SKM-1 treated with dmso at 0.1 percent for 144 hours (cell line): ENCODE measurements around the gene BTG2.

Source experiments
- DNase-seq: peaks from one replicate; lab custom pipeline; 2025; ENCODE audit not compliant: unreplicated experiment; lab: John Stamatoyannopoulos, UW

Gene BTG2

GRCh38 chr1:203276408-203276807 lies 28.9 kb upstream of the BTG2 start:
- DNase-seq: no peak

GRCh38 chr1:203276916-203277545 lies 28.3 kb upstream of the BTG2 start:
- DNase-seq: no peak

DNA sequence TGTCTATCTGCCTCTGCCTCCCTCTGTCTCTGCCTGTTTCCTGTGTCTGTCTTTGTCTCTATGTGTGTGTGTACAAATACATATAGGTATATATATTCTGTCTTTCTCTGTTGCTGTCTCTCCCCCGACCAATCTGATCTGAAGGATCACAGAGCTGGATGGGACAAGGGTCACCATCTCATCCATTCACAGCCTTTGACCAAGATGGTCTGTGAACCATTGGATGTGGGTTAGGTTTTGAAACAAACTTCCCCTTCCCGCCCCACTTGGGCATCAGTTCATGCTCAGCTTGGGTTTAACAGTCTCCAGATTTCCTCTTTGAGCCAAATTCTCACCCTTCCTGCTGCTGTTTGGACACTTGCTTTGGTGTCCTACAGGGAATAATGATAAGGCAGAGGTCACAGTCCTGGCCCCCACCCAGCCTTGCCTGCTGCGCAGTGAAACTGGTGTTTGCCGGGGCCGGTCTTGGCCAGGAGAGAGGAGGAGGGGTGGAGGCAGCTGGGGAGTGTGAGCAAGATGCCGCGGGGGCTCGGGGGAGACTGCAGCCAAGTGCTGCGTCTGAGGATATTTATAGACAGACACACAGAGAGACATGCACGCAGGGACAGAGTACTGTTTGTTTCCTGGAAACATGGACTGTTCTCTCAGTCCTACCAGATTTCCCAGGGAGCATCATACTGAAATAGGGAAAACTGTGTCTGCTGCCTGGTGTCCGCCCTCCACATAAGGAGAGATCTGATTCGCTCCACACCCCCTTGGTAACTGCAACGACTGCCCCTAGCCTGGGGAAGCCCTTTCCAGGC lies 27.0 kb upstream of the BTG2 start:
- DNase-seq: peak; percentile 79

DNA sequence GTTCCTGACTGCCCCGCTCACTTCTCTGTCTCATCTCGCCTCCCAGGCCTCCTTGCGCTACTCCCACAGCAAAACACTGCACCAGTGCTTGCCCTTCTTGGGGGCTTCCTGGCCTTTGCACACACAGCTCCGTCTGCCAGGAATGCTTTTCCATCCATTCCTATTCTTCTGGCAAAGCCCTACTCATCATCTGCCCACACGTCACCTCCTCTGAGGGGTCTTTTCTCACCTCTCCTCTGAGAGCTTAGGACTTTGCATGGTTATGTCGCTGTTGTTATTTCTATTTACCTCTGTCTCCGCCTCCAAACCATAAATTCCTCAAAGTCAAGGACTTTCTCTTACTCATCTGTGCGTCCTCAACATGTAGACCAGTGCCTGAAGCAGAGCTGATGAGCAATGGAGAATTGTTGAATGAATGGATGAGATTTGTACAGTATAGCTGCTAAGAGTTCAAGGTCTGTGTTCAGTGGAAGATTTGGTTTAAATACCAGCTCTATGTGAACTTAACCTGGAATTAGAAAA lies 26.4 kb upstream of the BTG2 start:
- no peak for DNase-seq

DNA sequence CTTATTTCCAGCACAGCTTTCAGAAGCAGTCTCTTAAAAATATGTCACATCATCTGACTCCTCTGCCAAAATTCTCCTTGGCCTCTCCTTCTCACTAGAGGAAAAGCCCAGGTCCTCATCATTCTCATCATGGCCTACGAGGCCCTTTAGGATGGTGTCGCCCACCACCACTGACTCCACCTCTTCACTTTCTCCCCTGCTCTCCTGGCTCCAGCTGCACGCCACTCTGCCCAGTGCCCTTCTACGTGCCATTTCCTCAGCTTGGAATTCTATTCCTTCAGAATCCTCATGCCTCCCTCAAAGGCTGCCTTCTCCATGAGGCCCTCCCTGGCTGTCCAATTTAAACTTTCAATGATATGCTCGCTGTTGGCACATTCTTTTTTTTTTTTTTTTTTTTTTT lies 25.3 kb upstream of the BTG2 start:
- DNase-seq: no peak

DNA sequence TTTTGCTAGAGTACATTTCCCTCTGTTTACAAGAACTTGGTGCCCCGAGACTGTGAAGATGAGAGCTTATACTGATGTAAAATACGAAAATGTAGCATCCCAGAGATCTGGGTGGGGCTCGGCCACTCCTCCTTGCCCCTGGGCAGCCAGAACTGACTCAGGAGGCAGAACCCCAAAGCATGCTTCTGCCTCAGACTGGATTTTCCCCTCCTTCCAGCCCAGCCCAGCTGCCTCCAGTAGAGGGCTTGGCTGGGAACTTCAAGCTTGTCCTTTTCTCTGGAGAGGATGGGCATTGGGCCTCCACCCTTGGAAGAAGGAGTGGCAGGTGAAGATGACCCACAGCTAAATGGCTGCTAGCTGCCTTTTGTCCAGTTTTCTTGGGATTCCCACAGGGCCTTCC lies 24.3 kb upstream of the BTG2 start:
- DNase-seq: no peak

DNA sequence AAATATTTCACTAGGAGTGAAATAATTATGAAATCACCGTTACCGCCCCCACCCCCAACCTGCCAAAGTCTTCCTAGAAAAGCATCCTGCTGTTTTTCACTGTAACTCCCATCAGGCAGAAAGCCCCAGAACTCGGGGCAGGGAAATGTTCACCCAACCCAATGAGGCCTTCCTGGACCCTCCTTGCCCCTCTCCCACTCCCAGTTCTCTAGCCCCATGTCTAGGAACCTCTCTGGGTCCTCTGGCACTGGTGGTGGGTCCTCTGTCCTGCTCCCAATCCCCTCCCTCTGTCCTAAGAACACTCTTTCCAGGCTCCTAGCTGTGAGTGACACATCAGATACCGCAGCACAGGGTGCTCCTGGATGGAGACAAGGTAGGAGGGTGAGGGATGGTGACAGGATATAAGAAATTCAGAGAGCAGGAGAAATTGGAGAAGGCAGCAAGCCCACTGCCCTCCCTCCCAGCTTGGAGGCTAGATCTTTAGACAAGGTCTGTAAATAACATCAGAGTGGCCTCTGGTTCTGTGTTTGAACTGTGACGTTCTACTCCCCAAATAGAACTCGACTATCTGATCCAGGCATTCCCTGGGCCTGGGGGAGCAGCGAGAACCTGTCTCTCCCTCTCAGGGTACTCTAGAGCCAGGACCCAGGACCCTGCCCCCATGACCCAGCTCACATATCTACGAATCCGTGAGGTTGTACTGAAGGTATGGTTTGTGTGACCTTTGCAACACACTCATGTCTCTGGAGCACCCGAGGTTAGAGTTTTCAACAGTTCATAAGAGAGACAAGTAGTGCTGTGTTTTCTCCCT lies 23.3 kb upstream of the BTG2 start:
- no peak for DNase-seq

DNA sequence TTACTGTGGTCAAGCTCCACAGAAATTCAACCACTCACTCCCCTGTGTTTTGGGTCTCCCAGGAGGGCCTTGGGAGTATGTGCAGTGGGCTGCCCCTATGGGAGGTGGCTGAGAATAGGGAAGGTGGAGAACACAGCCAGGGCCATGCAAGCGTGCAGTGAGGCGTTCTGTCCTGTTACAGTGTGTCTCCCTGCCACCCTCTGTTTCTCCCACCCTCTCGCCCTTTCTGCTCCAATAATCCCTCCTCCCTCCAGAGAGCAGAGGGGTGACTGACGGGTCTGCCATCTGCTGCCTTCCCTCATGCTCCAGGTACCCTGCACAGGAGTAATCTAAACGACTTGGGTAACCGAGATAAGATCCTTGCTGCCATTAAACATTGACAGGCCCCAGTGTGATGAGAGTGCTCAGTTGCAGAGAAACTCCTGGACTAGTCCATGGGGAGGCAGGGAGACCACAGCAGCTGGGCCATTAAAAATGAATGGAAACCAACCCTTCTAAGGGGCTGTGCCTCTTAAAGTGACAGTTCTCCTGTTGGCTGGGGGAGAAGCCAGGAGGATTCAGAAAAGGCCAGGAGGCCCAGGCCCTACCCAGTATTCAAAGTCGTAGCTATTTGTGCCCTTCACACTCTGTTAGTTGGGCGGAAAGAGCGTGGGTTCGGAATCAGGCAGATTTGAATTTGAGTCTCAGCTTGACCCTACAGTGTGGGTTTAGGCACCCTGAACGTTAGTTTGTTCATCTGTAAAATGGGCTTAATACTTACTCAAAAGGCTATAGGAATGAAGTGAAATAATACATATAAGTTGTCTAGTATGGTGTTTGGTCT lies 22.4 kb upstream of the BTG2 start:
- no peak for DNase-seq

- no peak for DNase-seq
Observed at GRCh38 chr1:203283597-203283996, 21.7 kb upstream of the BTG2 start.

- DNase-seq: no peak
Observed at GRCh38 chr1:203284411-203285123, 20.8 kb upstream of the BTG2 start.

- DNase-seq: peak; percentile 73
Observed at GRCh38 chr1:203286161-203286984, 18.9 kb upstream of the BTG2 start.

DNA sequence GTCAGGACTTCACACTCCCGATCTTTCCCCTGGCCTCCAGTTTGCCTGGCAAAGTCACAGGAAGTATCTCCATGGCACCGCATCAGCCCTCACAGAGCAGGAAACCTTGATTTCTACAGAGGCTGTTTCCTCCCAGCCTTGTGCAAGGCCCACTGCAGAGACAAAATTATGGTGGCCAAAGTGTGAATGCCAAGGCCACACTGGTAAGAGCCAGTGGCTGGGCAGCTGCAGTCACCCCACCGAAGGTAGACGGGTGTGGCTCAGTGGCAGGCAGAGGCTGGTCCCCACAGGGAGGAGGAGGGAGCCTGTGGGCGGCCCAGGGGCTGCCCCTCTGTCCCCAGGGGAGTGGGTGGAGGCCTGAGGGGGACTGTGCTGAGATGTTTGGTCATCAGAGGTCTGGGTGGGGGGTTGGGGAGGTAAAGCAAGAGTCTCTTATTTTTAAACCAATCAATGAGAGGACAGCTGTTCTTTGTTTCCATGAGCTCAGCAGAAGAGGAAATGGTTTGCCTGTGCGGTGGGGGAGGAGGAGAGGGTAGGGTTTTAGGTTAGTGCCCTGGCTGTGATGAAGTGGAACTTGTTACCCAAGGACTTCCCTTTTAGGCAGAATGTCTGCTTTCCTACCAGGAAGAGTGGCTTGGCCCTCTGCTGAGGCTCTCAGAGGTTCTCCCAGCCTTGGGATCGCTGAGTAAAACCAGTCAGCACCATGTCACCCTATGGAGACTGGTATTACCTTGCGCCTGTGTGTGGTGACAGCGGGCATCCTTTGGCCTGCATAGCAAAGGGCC lies 18.0 kb upstream of the BTG2 start:
- peak; percentile 100 for DNase-seq

DNA sequence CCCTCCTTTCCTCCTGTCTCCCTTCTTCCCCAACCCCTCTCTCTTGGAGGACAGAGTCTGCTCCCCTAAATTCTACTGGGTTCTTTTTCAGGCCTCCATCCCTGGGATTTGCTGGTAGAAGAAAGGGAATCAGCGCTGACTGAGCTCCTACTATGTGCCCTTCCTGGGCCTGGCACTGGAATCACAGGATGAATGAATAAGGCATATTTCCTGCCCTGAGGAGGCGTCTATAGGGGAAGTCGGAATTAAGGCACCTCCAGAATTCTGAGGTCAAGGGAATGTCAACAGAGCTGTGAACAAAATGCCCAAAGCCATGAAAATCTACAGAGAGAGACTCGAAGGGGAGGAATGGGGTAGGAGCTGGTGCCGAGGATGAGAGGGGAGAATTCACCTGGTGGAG lies 17.4 kb upstream of the BTG2 start:
- no peak for DNase-seq

DNA sequence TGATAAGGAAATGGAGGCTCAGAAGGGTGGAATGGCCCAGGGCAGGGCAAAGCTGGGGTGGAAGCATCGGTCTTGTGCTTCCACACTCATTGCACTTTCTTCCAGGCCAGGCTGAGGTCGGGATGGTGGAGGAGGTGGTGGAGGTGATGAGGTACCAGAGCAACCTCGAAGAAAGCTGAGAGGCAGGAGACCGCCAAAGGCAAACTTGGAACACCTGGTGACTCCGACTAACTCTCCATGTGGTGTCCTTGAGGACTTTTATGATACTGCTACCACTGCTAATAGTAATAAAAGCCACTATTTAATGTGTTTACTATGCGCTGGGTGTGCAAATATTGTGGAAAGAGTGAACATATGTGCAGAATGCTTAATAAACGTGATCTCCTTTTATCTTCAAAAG lies 16.9 kb upstream of the BTG2 start:
- DNase-seq: no peak

GRCh38 chr1:203289281-203289981 lies 15.9 kb upstream of the BTG2 start:
- peak; percentile 97 for DNase-seq

DNA sequence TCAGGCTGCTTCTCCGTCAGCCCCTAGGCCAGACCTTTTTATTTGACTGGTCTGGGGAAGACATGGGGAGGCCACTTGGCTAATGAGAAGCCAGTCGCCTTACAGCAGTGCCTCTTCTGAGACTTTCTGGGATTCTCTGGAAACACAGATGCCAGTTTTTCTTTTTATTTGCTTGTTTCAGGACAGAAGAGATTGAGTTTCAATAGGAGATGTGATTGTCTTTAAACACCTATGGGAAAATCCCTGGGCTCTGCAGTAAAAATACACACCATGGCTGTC lies 15.4 kb upstream of the BTG2 start:
- DNase-seq: no peak

- no peak for DNase-seq
Observed at GRCh38 chr1:203290261-203291089, 14.8 kb upstream of the BTG2 start.
